CD4-positive, alpha-beta memory T cell (primary cell): ENCODE measurements around the gene ACBD4. TPM values are rescaled to one million over a fixed set of nuclear protein-coding genes. Genes with fewer than 3 reads are reported as not detected.

Experiments used
- CTCF ChIA-PET: fragments of 350-600 bp; sonication (Branson Sonifier 250); formaldehyde crosslinking; loops from one replicate; lab custom pipeline; 2021; ENCODE audit warnings: inconsistent platforms; ENCODE audit not compliant: partially characterized antibody; lab: Charles Lee
- POLR2A ChIA-PET: fragments of 350-600 bp; sonication (Branson Sonifier 250); formaldehyde crosslinking; loops from one replicate; lab custom pipeline; 2021; ENCODE audit not compliant: partially characterized antibody; lab: Charles Lee
- DNase-seq, 5 donors: peaks; one replicate each; pipeline versions ENCODE4 v3.0.0 to v3.0.0-alpha.2; 2020 to 2022; ENCODE audit warnings: mixed read lengths in 1 of 5
- H3K27ac ChIP-seq: one replicate; pipeline ENCODE4 v1.7.0; 2013; ENCODE audit warnings: low read depth, low read length
- H3K27me3 ChIP-seq: 2 replicates; pipeline ENCODE4 v1.7.0; 2013; ENCODE audit warnings: mild to moderate bottlenecking, low read length, moderate library complexity; ENCODE audit not compliant: insufficient read depth
- H3K36me3 ChIP-seq: 2 replicates; pipeline ENCODE4 v1.7.0; 2013; ENCODE audit warnings: mild to moderate bottlenecking, low read length, moderate library complexity; ENCODE audit not compliant: insufficient read depth
- H3K4me1 ChIP-seq: 2 replicates; pipeline ENCODE4 v1.7.0; 2013; ENCODE audit warnings: mild to moderate bottlenecking, low read length, moderate library complexity; ENCODE audit not compliant: insufficient read depth
- H3K4me3 ChIP-seq, 2 donors: one replicate each; pipeline ENCODE4 v1.7.0; 2013; ENCODE audit warnings: low read length in 2 of 2, mild to moderate bottlenecking in 1 of 2
- H3K9me3 ChIP-seq, 2 donors: one replicate each; pipeline ENCODE4 v1.7.0; 2013; ENCODE audit warnings: low read length in 2 of 2, control low read depth in 1 of 2; ENCODE audit not compliant: control insufficient read depth in 1 of 2
- H3K27ac Mint-ChIP-seq, 7 donors: one replicate each; pipeline ENCODE4 v1.8.0; 2020 to 2021; ENCODE audit warnings: mixed read lengths in 7 of 7, mild to moderate bottlenecking in 6 of 7, inconsistent platforms in 3 of 7, moderate library complexity in 3 of 7
- H3K27me3 Mint-ChIP-seq, 2 donors: one replicate each; pipeline ENCODE4 v1.8.0; 2020 to 2021; ENCODE audit warnings: mixed read lengths in 2 of 2
- H3K36me3 Mint-ChIP-seq, 2 donors: one replicate each; pipeline ENCODE4 v1.8.0; 2020 to 2021; ENCODE audit warnings: mixed read lengths in 2 of 2, inconsistent platforms in 1 of 2, mild to moderate bottlenecking in 1 of 2
- H3K4me1 Mint-ChIP-seq, 4 donors: one replicate each; pipeline ENCODE4 v1.8.0; 2020 to 2021; ENCODE audit warnings: mixed read lengths in 4 of 4, mild to moderate bottlenecking in 1 of 4
- H3K4me3 Mint-ChIP-seq, 8 donors: one replicate each; pipeline ENCODE4 v1.8.0; 2020 to 2021; ENCODE audit warnings: mixed read lengths in 8 of 8, mild to moderate bottlenecking in 7 of 8, moderate library complexity in 6 of 8, inconsistent platforms in 3 of 8
- H3K9me3 Mint-ChIP-seq, 8 donors: one replicate each; pipeline ENCODE4 v1.8.0; 2020 to 2021; ENCODE audit warnings: mixed read lengths in 8 of 8, mild to moderate bottlenecking in 5 of 8, inconsistent platforms in 3 of 8, moderate library complexity in 1 of 8
- intact Hi-C: fragments of 100-400 bp; cut with micrococcal nuclease; formaldehyde crosslinking; loops from one replicate; pipeline ENCODE4 v1.15.1; 2023
- polyA plus RNA-seq, 2 donors: library from polyadenylated mRNA; unstranded; fragments of 300-500 nt; fragmentation: Illumina TruSeq; gene quantifications; one replicate each; pipeline ENCODE4 v1.2.3, GENCODE V29; 2021
- total RNA-seq, 2 experiments: library from RNA; stranded (reverse); gene quantifications; one replicate each; pipeline ENCODE4 v1.2.3, GENCODE V29; 2021

ACBD4 gene
- total and polyA plus RNA-seq, 4 experiments from 2014 or later: 10.3 to 48.1 (median 26.2) TPM

DNA sequence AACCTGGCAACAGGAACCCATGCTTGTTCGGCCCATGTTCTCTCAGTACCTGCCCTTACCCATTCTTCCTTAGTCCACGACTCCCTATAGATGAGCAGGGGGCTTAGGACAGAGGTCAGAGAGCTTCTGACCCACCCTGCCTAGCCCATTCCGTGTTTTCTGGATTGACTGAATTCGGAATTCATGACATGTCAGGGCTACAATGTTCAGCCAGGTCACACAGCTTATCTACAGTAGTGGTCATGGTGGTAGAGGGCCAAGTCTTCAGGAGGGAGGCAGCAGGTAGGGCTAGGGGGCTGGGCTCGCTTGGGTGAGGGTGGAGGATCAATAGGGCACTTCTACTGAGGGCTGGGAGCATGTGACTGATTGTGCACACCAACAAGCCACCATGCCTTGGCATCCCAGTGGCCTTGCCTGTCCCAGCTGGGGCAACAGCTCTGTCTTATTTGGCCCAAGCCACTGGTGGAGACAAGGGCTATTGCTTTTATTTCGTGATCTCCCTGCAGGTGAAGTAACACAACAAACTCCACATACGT lies 29.3 kb downstream of the ACBD4 start:
- ChIA-PET CTCF (interaction anchor here (0.6 to 22.4 kb wide), 3 partner anchors 15 to 54 kb away, joined by 3 to 552 read pairs (median 163); partner anchors contain the start of genes ACBD4, HEXIM1 and PLCD3), POLR2A (interaction anchor here (1.3 to 14.4 kb wide), 2 partner anchors 17 to 63 kb away, joined by 3 to 865 read pairs; partner anchors contain the start of gene HEXIM1)
- Histone ChIP-seq H3K4me1 (peaks cover 14% of the 10 kb centered on the region), H3K4me3 (no peak overlapping the region), H3K27ac (no peak overlapping the region), H3K27me3 (no peaks in the 10 kb centered on the region), H3K9me3 (no peaks in the 10 kb centered on the region), H3K36me3 (no peaks in the 10 kb centered on the region)
- peaks cover 0 to 13% of the 10 kb centered on the region in 2 donors for H3K36me3 Mint-ChIP-seq
- H3K27me3 Mint-ChIP-seq: no peaks in the 10 kb centered on the region
- peaks cover 6 to 28% (median 19%) of the 10 kb centered on the region in 4 donors for H3K4me1 Mint-ChIP-seq
- peak overlapping the region in 1 of 7 donors; percentile 63 for H3K27ac Mint-ChIP-seq
- DNase-seq: no peak
- intact Hi-C loops: loop anchor here (5.0 kb wide), 1 partner anchor 147 kb away; no protein-coding TSS in a partner anchor
- H3K4me3 Mint-ChIP-seq: no peak overlapping the region
- no peaks in the 10 kb centered on the region for H3K9me3 Mint-ChIP-seq

DNA sequence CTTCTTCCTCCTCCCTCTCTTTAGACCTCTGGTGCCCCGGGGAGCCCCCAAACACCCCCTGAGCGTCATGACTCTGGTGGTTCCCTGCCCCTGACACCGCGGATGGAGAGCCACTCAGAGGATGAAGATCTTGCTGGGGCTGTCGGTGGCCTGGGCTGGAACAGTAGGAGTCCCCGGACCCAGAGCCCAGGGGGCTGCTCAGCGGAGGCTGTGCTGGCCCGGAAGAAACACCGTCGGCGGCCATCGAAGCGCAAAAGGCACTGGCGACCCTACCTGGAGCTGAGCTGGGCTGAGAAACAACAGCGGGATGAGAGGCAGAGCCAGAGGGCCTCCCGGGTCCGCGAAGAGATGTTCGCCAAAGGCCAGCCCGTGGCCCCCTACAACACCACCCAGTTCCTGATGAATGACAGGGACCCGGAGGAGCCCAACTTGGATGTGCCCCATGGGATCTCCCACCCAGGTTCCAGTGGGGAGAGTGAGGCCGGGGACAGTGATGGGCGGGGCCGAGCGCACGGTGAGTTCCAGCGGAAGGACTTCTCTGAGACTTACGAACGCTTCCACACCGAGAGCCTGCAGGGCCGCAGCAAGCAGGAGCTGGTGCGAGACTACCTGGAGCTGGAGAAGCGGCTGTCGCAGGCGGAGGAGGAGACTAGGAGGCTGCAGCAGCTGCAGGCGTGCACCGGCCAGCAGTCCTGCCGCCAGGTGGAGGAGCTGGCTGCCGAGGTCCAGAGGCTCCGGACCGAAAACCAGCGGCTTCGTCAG lies 33.7 kb downstream of the ACBD4 start:
- CTCF ChIA-PET: interaction anchor here (0.9 kb wide), 1 partner anchor 8 kb away, joined by 3 read pairs; no protein-coding TSS in a partner anchor
- H3K9me3 ChIP-seq: no peaks in the 10 kb centered on the region

DNA sequence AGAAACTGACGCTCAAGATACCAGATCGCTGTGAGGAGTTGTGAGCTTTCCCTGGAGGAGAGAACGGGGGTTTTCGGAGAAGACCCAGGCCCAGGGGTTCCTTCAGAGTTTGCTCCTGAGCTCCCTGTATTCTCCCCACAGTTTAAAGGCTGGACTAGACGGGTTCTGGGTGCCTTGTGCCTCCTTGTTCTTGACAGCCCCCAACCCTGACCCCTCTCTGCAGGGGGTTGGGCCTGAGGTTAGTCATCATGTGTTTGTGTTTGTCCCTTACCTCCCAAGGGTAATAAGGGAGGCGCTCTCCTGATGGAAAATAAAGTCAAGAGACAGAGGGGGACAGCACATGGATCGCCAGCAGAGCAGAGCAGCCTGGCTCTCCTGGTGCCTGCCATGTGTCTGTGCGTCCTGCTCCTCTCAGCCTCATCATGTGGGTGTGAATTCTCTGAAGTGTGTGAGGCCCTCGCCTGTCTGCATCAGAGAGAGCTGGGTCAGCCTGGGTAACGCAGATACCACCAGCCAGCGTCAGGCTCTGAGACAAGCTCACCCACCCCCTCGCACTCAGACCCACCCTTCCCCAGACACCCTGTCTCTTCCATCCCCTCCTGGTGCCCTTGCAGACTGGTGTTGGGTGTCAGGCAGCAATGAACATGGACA lies 34.9 kb downstream of the ACBD4 start:
- ChIA-PET CTCF (interaction anchor here (1.0 to 3.7 kb wide), 2 partner anchors 27 to 35 kb away, joined by 3 to 24 read pairs; partner anchors contain the start of gene ACBD4), POLR2A (interaction anchor here (5.7 kb wide), 1 partner anchor 9 kb away, joined by 65 read pairs; the partner anchor contains the start of gene HEXIM2)
- H3K27ac Mint-ChIP-seq: peak overlapping the region in 1 of 7 donors; percentile 22
- H3K4me1 Mint-ChIP-seq: peaks cover 5 to 18% (median 12%) of the 10 kb centered on the region in 4 donors
- intact Hi-C loops: no loop called here
- H3K9me3 Mint-ChIP-seq: no peaks in the 10 kb centered on the region
- Histone ChIP-seq H3K36me3 (no peaks in the 10 kb centered on the region), H3K4me1 (peaks cover 16% of the 10 kb centered on the region), H3K27me3 (no peaks in the 10 kb centered on the region), H3K27ac (no peak overlapping the region), H3K4me3 (no peak overlapping the region), H3K9me3 (no peaks in the 10 kb centered on the region)
- H3K27me3 Mint-ChIP-seq: no peaks in the 10 kb centered on the region
- no peak overlapping the region for H3K4me3 Mint-ChIP-seq
- no peak for DNase-seq
- no peaks in the 10 kb centered on the region for H3K36me3 Mint-ChIP-seq

More for the DNA sequence above, 33.7 kb downstream of the ACBD4 start:
- no peaks in the 10 kb centered on the region for H3K27me3 ChIP-seq
- no peak overlapping the region for H3K4me3 ChIP-seq
- H3K27ac Mint-ChIP-seq: no peak overlapping the region
- H3K4me1 ChIP-seq: peaks cover 16% of the 10 kb centered on the region
- POLR2A ChIA-PET: interaction anchor here (0.6 to 14.4 kb wide), 3 partner anchors 8 to 22 kb away, joined by 3 to 865 read pairs (median 65); partner anchors contain the start of genes HEXIM1 and HEXIM2
- DNase-seq: no peak
- intact Hi-C loops: no loop called here
- H3K27me3 Mint-ChIP-seq: no peaks in the 10 kb centered on the region
- no peaks in the 10 kb centered on the region for H3K36me3 Mint-ChIP-seq
- H3K27ac ChIP-seq: no peak overlapping the region
- H3K9me3 Mint-ChIP-seq: no peaks in the 10 kb centered on the region
- H3K4me3 Mint-ChIP-seq: no peak overlapping the region
- H3K36me3 ChIP-seq: no peaks in the 10 kb centered on the region
- peaks cover 5 to 26% (median 15%) of the 10 kb centered on the region in 4 donors for H3K4me1 Mint-ChIP-seq

DNA sequence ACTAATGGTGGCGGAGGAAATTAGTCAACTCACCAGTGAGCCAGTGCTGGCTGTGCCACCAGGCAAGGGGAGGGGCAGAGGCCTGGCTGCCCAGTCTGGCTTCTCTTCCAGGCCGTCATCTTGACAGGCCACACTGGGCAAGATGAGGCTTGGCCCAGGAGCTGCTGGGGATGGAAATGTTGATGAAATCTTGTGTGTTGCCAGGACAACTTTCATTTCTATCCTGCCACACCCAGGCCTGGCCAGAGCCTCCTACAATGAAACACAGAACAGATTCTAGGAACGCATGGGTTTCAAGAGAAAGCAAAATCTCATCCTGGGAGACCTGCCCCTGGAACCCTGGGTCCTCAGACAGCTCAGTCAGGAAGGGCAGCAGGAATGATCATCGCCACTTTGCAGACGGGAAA lies 35.4 kb downstream of the ACBD4 start:
- Histone ChIP-seq H3K4me1 (peaks cover 16% of the 10 kb centered on the region), H3K27ac (no peak overlapping the region), H3K9me3 (no peaks in the 10 kb centered on the region), H3K36me3 (no peaks in the 10 kb centered on the region), H3K27me3 (no peaks in the 10 kb centered on the region), H3K4me3 (no peak overlapping the region)
- H3K9me3 Mint-ChIP-seq: no peaks in the 10 kb centered on the region
- ChIA-PET CTCF (interaction anchor here (1.0 to 3.7 kb wide), 2 partner anchors 27 to 35 kb away, joined by 3 to 24 read pairs; partner anchors contain the start of gene ACBD4), POLR2A (interaction anchor here (3.6 to 5.7 kb wide), 2 partner anchors 9 to 22 kb away, joined by 52 to 65 read pairs; partner anchors contain the start of genes HEXIM1 and HEXIM2)
- DNase-seq: no peak
- H3K27ac Mint-ChIP-seq: peak overlapping the region in 2 of 7 donors; percentile 22 to 77
- H3K27me3 Mint-ChIP-seq: no peaks in the 10 kb centered on the region
- peaks cover 5 to 17% (median 12%) of the 10 kb centered on the region in 4 donors for H3K4me1 Mint-ChIP-seq
- H3K4me3 Mint-ChIP-seq: no peak overlapping the region
- no peaks in the 10 kb centered on the region for H3K36me3 Mint-ChIP-seq
- intact Hi-C loops: no loop called here

DNA sequence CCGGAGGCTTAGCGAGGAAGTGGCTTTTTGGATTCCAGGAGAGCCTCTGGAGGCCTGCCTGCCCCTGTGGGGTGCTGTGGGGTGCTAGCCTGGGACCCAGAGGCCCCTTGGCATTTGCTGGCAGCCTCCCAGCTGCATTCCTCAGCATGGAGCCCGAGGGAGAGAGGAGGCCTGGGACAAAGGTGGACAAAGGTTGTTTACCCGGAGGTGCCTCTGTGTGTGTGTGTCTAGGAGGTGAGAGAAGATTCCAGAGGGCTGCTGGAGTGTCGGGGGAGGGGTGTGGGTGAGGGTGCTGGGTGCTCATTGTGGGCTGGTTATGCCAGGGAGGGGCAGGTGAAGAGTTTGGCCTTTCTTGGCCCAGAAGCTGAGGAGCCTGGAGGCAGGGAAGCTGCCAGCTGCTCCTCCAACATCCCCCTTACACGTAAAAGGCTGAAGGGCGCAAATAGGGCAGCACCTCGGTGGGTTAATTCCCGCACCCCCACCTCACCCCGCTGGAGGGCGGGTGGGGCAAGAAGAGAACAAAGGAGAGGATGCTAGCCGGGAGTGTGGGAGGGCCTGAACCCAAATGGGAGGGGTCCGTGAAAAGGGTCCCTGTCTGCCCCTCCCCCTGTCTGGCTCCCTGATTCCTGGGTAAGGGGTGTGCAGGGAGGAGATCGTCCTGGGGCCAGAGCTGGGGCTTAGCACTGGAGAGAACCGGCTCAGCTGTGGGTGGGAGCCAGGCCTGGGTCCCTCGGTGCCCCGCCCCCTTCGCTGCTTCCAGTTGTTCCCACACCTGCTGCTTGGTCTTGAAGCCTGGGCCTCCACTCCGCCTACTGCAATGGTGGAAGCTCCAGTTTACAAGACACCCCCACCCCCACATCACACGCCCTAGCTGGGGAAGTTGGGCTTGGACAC lies 36.1 kb downstream of the ACBD4 start:
- Mint-ChIP-seq H3K9me3 (no peaks in the 10 kb centered on the region), H3K36me3 (no peaks in the 10 kb centered on the region), H3K4me1 (peaks cover 5 to 17% (median 12%) of the 10 kb centered on the region in 4 donors), H3K27me3 (no peaks in the 10 kb centered on the region), H3K27ac (peak overlapping the region in 3 of 7 donors; percentile 60 to 77 (median 72)), H3K4me3 (no peak overlapping the region)
- no peak overlapping the region for H3K4me3 ChIP-seq
- no peak overlapping the region for H3K27ac ChIP-seq
- H3K36me3 ChIP-seq: no peaks in the 10 kb centered on the region
- H3K4me1 ChIP-seq: peaks cover 16% of the 10 kb centered on the region
- no peak for DNase-seq
- POLR2A ChIA-PET: interaction anchor here (0.8 to 5.7 kb wide), 6 partner anchors 10 to 142 kb away, joined by 3 to 65 read pairs (median 8); partner anchors contain the start of genes ACBD4, HEXIM1 and HEXIM2
- intact Hi-C loops: loop anchor here (1.0 to 2.0 kb wide), 2 partner anchors 10 to 23 kb away; partner anchors contain the start of genes HEXIM1 and HEXIM2
- H3K9me3 ChIP-seq: no peaks in the 10 kb centered on the region
- no peaks in the 10 kb centered on the region for H3K27me3 ChIP-seq
- CTCF ChIA-PET: interaction anchor here (1.6 to 3.7 kb wide), 5 partner anchors 19 to 64 kb away, joined by 8 to 29 read pairs (median 13); partner anchors contain the start of gene ACBD4

DNA sequence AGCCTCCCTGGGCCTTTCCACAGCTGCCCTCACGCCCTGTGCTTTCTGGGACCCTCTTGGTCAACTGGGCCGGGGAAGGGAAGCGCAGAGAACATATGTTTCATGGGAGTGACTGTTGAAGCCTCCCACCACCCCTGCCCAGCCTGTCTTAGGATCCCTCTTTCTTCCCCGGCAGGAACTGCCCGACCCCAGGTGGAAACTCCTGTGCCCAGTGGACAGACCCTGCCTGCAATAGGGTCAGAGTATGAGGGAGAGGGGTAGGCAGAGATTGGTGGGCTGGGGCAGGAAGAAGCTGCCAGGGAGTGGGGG lies 36.7 kb downstream of the ACBD4 start:
- Mint-ChIP-seq H3K4me1 (peaks cover 5 to 17% (median 12%) of the 10 kb centered on the region in 4 donors), H3K9me3 (no peaks in the 10 kb centered on the region), H3K27ac (peak overlapping the region in 1 of 7 donors; percentile 36), H3K27me3 (no peaks in the 10 kb centered on the region), H3K4me3 (peak overlapping the region in 1 of 8 donors; percentile 51), H3K36me3 (no peaks in the 10 kb centered on the region)
- ChIA-PET CTCF (interaction anchor here (1.4 to 3.7 kb wide), 7 partner anchors 9 to 63 kb away, joined by 3 to 29 read pairs (median 12); partner anchors contain the start of gene ACBD4), POLR2A (interaction anchor here (0.8 to 5.7 kb wide), 7 partner anchors 11 to 142 kb away, joined by 3 to 65 read pairs (median 4); partner anchors contain the start of genes ACBD4, FMNL1, HEXIM1 and HEXIM2)
- no peak for DNase-seq
- H3K4me1 ChIP-seq: peaks cover 16% of the 10 kb centered on the region
- H3K36me3 ChIP-seq: no peaks in the 10 kb centered on the region
- H3K27me3 ChIP-seq: no peaks in the 10 kb centered on the region
- intact Hi-C loops: loop anchor here (1.0 to 2.0 kb wide), 2 partner anchors 11 to 23 kb away; partner anchors contain the start of genes HEXIM1 and HEXIM2
- H3K27ac ChIP-seq: no peak overlapping the region
- H3K9me3 ChIP-seq: no peaks in the 10 kb centered on the region
- no peak overlapping the region for H3K4me3 ChIP-seq
